ENCODE data around the gene OR56A5.
"Not testable (repeated sequence)": the region's sequence is repeated elsewhere in the genome, so short reads cannot be mapped to it uniquely, and the experiment has no call there.

Gene OR56A5, protein sequence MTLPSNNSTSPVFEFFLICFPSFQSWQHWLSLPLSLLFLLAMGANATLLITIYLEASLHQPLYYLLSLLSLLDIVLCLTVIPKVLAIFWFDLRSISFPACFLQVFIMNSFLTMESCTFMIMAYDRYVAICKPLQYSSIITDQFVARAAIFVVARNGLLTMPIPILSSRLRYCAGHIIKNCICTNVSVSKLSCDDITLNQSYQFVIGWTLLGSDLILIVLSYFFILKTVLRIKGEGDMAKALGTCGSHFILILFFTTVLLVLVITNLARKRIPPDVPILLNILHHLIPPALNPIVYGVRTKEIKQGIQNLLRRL

GRCh38 chr11:5968394-5968793 lies at the start of gene OR56A5:
TSS of gene OR56A5 (minus strand) at chr11:5968494. CDS start at chr11:5968494, 0 bp downstream.
- no peak for DNase-seq

DNA sequence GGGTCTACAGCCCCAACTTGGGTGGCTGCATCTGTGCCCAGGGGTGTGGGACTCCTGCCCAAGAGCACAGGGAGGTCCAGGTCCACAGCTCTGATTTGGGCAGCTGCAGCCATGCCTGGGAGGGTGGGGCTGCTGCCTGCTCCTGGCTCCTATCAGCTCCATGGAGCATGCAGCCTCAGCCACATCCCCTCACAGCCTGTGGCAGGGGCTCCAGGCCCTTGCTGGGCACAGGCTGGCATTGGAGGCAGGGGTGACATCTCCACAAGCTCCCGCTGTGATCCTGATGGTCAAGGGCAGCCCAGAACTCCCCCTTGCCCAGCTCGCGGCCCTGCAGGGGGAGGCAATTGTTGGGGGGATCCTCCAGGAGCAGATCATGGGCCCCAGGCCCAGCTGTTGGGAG lies 44.7 kb upstream of the OR56A5 start:
- DNase-seq, result no peak

DNA sequence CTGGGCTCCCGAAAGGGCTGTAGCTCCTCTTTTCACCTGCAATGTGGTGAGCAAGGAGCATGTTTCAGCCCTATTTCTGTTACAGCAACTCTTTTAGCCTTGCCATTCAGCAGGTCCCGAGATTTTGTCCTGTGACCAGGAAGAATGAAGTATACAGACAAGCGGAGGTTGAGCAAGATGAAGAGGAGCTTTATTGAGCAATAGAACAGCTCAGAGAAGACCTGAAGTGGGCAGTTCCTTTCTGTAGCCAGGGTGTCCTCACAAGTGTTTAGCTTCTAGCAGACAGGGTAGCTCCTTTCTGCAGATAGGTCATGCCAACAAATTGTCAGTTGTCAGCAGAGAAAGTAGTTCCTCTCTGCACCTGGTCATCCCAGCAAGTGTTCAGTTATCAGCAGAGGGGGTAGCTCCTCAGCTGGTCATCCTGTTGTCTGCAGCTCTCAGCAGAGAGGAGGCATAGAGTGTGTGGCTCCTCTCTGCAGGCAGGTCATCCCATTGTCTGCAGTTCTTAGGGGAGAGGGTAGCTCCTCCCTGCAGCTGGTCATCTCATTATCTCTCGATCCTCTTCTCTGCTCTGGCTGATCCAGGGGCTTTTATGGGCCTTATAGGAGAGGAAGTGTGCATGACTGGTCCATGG lies 43.9 kb upstream of the OR56A5 start:
- no peak for DNase-seq

- DNase-seq, result no peak
Observed at GRCh38 chr11:6006846-6007245, 38.6 kb upstream of the OR56A5 start, which contains the start of gene OR56A4. TSS of gene OR56A4 (minus strand) at chr11:6006946. CDS start at chr11:6002992, 3,954 bp downstream.

DNA sequence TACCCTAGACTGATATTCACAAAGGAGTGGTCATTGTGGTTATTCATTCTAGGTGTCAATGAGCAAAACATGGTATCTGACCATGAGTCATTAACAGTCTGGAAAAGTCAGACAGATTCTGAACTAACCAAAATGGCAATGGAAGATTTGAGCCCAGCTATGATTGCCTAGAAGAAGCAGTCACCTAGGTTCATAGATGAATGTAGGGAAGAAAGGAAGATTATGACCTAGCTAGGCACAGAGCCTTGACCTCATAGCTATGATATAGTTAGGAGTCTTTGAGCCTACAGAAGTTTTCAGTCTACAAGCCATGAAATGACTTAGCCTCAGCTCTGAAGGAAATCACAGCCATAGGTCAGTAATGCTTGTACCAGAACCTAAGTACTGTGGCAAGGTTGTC lies 38.1 kb upstream of the OR56A5 start:
- DNase-seq, result no peak

- DNase-seq, result no peak
Observed at GRCh38 chr11:6002202-6002699, 34.0 kb upstream of the OR56A5 start.

DNA sequence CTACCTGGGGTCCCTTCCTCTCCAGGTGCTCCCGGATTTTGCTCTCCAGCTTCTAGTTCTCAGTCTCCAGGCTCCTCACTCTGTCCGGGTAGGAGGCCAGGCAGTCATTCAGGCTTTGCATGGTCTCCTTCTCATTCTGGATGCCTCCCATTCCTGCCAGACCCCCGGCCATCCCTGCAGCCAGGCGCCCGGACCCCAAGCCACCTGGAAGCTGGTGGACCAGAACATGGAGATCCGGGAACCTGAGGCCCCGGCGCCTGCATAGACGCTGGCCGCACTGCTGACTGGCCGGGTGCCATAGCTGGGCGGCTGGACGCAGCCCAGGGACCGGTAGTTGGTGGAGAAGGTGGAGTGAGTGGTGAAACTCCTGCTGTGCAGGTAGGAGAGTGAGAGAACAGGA lies 26.5 kb upstream of the OR56A5 start:
- no peak for DNase-seq

- no peak for DNase-seq
Observed at GRCh38 chr11:5992604-5993251, 24.4 kb upstream of the OR56A5 start.

DNA sequence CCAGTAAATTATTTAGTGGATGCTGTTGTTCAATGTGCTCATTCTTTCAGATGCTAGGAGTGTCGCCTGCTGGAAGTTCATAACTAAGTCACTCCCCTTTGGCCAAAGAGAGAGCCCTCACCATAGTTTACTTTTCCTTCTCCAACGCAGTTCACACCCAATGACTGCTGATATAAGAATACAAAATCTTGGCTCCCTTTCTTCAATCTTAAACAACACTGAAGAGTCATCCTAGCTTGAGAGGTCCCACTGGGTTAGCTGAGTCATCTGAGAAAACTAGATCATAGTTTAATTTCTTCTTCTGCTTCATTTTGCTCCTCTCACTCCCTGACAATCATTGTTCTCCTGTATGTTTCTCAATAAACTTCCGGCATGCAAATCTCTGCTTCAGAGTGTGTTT lies 23.9 kb upstream of the OR56A5 start:
- DNase-seq, result no peak

GRCh38 chr11:5989203-5989602 lies 20.9 kb upstream of the OR56A5 start:
- DNase-seq, result no peak

GRCh38 chr11:5986885-5987284 lies 18.6 kb upstream of the OR56A5 start, which contains the start of gene OR52L1:
TSS of gene OR52L1 (minus strand) at chr11:5986985. CDS start at chr11:5986930, 55 bp downstream.
- DNase-seq, result no peak

GRCh38 chr11:5983443-5983842 lies 15.1 kb upstream of the OR56A5 start:
- DNase-seq, result no peak

- DNase-seq, result no peak
Observed at GRCh38 chr11:5973530-5973929, 5.2 kb upstream of the OR56A5 start.

GRCh38 chr11:5967708-5968107 lies 586 bp downstream of the OR56A5 start:
- no peak for DNase-seq

- no peak for DNase-seq
Observed at GRCh38 chr11:5966958-5967357, 1.3 kb downstream of the OR56A5 start.

DNA sequence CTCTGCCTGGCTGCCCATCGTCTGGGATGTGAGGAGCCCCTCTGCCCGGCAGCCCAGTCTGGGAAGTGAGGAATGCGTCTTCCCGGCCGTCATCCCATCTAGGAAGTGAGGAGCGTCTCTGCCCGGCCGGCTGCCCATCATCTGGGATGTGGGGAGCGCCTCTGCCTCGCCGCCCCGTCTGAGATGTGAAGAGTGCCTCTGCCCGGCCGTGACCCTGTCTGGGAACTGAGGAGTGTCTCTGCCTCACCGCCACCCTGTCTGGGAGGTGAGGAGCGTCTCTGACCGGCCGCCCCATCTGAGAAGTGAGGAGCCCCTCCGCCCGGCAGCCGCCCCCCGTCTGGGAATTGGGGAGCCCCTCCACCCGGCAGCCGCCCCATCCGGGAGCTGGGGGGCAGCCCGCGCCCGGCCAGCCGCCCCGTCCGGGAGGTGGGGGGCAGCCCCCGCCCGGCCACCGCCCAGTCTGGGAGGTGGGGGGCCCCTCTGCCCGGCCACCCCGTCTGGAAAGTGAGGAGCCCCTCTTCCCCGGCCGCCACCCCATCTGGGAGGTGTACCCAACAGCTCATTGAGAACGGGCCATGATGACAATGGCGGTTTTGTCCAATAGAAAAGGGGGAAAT lies 7.5 kb downstream of the OR56A5 start:
- DNase-seq, result not testable (repeated sequence)

DNA sequence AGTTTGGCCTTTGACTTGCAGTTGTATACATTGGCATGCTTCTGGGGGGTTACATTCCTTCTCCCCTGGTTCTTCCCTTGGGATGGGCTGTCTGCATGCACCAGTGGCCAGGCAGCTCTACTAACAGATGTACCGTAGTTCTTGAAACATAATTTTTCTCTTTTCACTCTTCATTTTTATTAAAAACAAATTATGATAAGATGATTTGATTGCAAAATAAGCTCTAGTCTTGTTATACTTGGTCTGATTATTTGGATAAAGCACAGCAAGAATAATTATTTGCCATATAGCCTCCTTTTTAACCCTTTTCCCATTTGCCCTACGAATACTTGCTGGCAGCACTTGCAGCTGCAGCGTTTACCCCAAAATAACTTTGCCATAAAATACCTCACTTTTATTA lies 12.7 kb downstream of the OR56A5 start:
- DNase-seq, result no peak

DNA sequence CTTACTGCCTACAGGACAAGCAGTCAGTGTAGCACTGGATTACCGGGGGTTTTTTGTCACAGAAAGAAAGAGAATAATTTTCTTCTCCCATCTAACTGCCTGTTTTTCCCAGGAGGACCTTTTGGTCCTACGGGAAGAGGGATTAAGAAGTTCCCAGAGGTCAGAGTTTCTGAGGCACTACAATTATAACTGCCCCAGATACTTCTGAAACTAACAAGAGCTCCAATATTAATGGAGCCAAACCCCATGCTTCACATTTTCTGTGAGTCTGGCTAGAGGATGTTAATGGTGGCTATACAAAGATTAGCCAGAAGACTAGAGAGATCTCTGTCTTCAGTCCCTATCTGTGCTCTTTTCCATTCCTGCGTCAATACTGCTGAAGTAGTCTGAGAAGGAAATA lies 26.3 kb downstream of the OR56A5 start, which contains the start of gene OR56A3:
Gene OR56A3 (plus strand): TSS at position 301 of the 400 bp plus-strand sequence. CDS start 5,096 bp downstream, outside the sequence.
- DNase-seq, result no peak

DNA sequence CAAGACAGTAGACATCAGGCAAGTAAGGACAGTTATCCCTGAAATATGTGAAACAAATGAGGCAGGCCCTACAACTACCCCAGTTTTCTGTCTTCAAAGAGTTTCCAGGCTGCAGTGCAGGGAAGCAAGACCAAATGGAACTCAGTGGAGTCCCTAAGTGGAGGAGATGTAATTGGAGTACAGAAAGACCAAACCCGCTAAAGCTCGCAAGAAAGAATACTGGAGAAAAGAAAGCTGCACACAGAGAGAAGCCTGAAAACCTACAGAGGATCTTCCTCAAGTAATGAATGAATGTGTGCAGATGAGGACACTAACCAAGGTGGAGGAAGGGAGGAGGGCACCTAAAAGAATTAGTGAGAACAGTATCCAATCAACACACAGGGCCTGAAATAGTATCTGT lies 27.5 kb downstream of the OR56A5 start:
- no peak for DNase-seq

DNA sequence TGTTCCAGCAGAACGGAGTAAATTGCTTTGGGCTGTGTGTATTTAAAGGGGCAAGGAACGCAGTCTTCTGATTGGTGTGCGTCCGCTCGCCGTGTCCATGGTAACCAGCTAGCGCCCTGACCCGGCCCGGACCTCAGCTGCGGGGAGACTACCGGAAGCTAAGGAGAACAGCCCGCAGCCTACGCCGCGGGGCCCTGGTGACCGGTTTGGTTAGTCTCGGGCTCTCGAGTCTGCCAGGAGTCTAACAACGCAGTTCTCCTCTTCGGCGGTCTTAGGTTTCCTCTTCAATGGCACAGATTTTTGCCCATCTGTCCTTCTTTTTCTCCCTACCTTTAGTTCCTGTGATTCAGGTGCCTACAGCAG lies 29.7 kb downstream of the OR56A5 start:
- DNase-seq, result no peak

GRCh38 chr11:5937868-5938602 lies 30.3 kb downstream of the OR56A5 start:
- no peak for DNase-seq

GRCh38 chr11:5933116-5933515 lies 35.2 kb downstream of the OR56A5 start:
- no peak for DNase-seq

DNA sequence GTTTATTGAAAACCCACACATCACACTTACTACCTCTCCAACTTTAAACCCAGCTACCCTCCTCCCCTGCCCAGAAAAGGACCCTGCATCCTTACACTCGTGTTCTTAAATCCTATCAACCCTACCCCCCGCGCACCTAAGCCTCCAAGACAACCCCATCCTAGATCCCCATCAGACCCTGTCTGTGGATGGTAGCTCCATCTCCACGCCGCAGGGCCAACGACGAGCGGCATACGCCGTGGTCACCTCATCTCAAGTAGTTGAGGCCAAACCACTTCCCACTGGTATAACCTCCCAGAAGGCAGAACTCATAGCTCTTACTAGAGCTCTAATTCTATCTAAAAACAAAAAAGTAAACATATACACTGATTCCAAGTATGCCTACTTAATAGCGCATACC lies 35.6 kb downstream of the OR56A5 start:
- DNase-seq, result no peak
